Calu3 (cell line): ENCODE results near the gene PRR5. TPM values are rescaled to one million over a fixed set of nuclear protein-coding genes. Genes with fewer than 3 reads are reported as not detected.

Experiments used
- BruUV-seq: library from RNA; stranded (reverse); fragments of 400-500 nt; replicated peaks from 2 replicates; lab custom pipeline; 2021; lab: Mats Ljungman, UMichigan
- CTCF ChIA-PET: fragments of 300-600 bp; sonication (Branson Sonifier 250); formaldehyde crosslinking; loops from one replicate; lab custom pipeline; 2022; ENCODE audit warnings: antibody characterized with exemption; lab: Charles Lee
- DNase-seq: peaks from one replicate; pipeline ENCODE4 v3.0.0; 2022
- H3K27ac Mint-ChIP-seq: one replicate; pipeline ENCODE4 v1.8.0; 2022; ENCODE audit warnings: mixed read lengths; ENCODE audit not compliant: unreplicated experiment
- H3K27me3 Mint-ChIP-seq: one replicate; pipeline ENCODE4 v1.8.0; 2022; ENCODE audit warnings: mixed read lengths; ENCODE audit not compliant: unreplicated experiment
- H3K36me3 Mint-ChIP-seq: one replicate; pipeline ENCODE4 v1.8.0; 2022; ENCODE audit warnings: mild to moderate bottlenecking, moderate library complexity, mixed read lengths; ENCODE audit not compliant: insufficient read depth, unreplicated experiment
- H3K4me1 Mint-ChIP-seq: one replicate; pipeline ENCODE4 v1.8.0; 2022; ENCODE audit warnings: mild to moderate bottlenecking, low read depth, mixed read lengths; ENCODE audit not compliant: unreplicated experiment
- H3K4me3 Mint-ChIP-seq: one replicate; pipeline ENCODE4 v1.8.0; 2022; ENCODE audit warnings: mild to moderate bottlenecking, low read depth, moderate library complexity, mixed read lengths; ENCODE audit not compliant: unreplicated experiment
- H3K9me3 Mint-ChIP-seq: one replicate; pipeline ENCODE4 v1.8.0; 2022; ENCODE audit warnings: low read depth, mixed read lengths; ENCODE audit not compliant: unreplicated experiment
- intact Hi-C: fragments of 100-400 bp; cut with micrococcal nuclease; formaldehyde crosslinking; loops from one replicate; pipeline ENCODE4 v1.10.0; 2022; ENCODE audit not compliant: unreplicated experiment
- total RNA-seq: library from RNA; stranded (reverse); gene quantifications from 2 replicates; pipeline ENCODE4 v1.2.3, GENCODE V29; 2022
- TF ChIP-seq, protein P1 (sequence below): fragments of 200-600 bp; IDR thresholded peaks from one replicate; pipeline ENCODE4 v1.8.0; 2022; ENCODE audit warnings: antibody characterized with exemption; ENCODE audit not compliant: unreplicated experiment

The PRR5 gene
- total RNA-seq, 1 experiment from 2014 or later, result 12.5 TPM

DNA sequence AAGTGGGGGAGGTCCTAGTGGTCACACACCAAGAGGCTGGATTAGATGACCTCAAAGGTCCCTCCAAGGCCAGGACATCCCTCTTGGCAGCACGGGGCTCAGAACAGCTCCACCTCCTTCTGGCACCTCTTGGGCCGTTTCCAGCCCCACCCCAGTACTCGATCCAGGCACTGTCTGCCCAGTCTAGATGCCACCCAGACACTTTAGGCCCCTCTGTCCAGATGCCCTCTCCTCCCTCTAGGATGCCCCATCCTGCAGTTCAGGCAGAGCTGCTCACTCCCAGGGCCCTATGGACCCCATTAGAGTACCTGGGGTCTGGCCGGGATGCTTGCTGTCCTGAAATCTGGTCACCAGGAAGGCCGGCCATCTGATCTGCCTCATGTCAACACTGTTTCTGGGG, 34.7 kb upstream of the PRR5 start:
- no peaks in the 10 kb centered on the region for H3K4me1 Mint-ChIP-seq
- no peak overlapping the region for H3K27ac Mint-ChIP-seq
- BruUV-seq, result no TSS peak
- CTCF ChIA-PET, result no interaction called here
- no peak overlapping the region for H3K4me3 Mint-ChIP-seq
- DNase-seq, result no peak
- peaks cover 92% of the 10 kb centered on the region for H3K27me3 Mint-ChIP-seq
- intact Hi-C loops, result no loop called here
- peaks cover 5% of the 10 kb centered on the region for H3K36me3 Mint-ChIP-seq
- TF ChIP-seq, protein P1, sequence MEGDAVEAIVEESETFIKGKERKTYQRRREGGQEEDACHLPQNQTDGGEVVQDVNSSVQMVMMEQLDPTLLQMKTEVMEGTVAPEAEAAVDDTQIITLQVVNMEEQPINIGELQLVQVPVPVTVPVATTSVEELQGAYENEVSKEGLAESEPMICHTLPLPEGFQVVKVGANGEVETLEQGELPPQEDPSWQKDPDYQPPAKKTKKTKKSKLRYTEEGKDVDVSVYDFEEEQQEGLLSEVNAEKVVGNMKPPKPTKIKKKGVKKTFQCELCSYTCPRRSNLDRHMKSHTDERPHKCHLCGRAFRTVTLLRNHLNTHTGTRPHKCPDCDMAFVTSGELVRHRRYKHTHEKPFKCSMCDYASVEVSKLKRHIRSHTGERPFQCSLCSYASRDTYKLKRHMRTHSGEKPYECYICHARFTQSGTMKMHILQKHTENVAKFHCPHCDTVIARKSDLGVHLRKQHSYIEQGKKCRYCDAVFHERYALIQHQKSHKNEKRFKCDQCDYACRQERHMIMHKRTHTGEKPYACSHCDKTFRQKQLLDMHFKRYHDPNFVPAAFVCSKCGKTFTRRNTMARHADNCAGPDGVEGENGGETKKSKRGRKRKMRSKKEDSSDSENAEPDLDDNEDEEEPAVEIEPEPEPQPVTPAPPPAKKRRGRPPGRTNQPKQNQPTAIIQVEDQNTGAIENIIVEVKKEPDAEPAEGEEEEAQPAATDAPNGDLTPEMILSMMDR, result no peak
- H3K9me3 Mint-ChIP-seq, result no peaks in the 10 kb centered on the region

DNA sequence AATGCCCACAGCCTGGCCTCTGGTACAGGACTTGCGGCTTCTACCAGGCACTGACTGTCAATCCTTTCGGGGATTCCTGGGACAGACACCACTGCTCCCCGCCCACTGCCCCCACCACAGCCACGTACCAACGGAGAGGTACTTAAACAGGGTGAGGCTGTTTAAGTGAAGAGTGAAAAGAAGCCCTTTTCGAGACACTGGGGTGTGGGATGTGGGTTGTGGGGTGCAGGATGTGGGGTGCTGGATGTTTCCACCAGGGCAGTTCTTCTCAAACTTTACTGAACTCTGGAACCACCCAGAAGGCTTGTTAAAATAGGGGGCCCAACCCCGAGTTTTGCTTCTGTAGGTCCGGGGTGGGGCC, 34.2 kb upstream of the PRR5 start:
- intact Hi-C loops, result no loop called here
- Mint-ChIP-seq H3K4me3 (no peak overlapping the region), H3K27me3 (peaks cover 95% of the 10 kb centered on the region), H3K9me3 (no peaks in the 10 kb centered on the region), H3K4me1 (no peaks in the 10 kb centered on the region), H3K36me3 (peaks cover 5% of the 10 kb centered on the region), H3K27ac (no peak overlapping the region)
- no TSS peak for BruUV-seq
- CTCF ChIA-PET, result no interaction called here
- DNase-seq, result no peak
- TF ChIP-seq, protein P1, result no peak

DNA sequence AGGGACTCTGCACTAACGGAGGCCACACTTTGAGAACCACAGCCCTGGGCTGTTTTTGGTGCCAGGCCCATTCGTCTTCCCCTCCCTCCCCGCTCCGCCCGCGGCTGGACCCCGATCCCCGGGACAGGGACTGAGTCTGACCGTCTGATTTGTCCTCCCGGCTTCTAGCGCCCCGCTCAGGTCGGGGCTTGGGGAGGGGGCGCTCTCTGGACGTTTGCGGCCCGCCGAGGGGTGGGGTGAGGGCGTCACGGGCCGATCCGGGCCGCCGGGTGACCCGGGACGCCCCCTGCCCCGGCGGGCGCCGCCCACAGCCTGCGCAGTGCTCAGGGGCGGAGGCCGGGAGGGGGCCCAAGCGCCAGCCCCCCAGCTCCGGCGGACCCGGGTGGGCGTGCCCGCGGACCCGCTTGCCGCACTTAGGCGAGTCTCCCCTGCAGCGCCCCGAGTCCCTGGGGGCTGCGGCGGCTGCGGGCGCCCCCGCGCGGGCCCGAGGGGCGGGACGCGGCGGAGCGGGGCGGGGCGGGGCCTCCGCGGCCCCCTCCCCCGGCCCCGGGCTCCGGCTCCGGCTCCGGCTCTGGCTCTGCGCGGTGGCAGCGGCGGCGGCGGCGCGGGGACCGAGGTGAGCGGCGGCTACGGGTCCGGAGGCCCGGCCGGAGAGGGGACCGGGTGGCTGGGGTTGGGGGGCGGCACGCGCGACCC, 33.7 kb upstream of the PRR5 start:
- TF ChIP-seq, protein P1, result no peak
- Mint-ChIP-seq H3K4me1 (no peaks in the 10 kb centered on the region), H3K27ac (no peak overlapping the region), H3K36me3 (peaks cover 5% of the 10 kb centered on the region), H3K4me3 (peak overlapping the region; percentile 68), H3K27me3 (peaks cover 92% of the 10 kb centered on the region), H3K9me3 (no peaks in the 10 kb centered on the region)
- CTCF ChIA-PET, result no interaction called here
- intact Hi-C loops, result no loop called here
- no peak for DNase-seq
- BruUV-seq, result no TSS peak

DNA sequence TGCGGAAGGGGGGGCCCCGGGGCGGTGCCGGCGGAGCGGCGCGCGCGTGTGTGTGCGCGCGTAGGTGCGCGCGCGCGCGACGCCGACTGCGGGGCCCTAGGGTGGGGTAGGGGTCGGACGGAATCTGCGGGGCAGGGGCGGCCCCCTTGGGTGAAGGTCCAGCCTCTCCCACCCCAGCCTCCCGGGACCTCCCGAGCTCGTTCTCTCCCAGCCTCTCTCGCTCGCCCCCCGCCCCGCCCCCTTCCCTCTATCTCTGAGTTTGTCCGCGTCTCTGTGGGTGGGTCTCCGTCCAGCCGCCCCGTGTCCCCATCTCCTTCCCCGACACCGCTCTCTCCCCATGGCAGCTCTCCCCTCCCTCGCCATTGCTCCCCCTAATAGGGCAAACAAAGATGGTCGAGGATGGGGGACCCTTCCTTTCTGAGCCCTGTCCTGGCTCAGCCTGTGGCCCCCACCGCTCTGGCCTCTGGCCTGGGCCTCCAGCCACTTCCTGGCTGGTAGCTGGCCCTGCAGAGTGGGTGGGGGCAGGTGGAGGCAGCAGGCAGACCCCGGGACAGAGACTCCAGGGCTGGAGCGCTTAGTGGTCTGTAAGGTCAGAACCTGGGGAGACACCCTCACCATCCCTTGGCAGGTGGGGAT, 33.0 kb upstream of the PRR5 start:
- Mint-ChIP-seq H3K4me1 (no peaks in the 10 kb centered on the region), H3K9me3 (no peaks in the 10 kb centered on the region), H3K27me3 (peaks cover 92% of the 10 kb centered on the region), H3K27ac (no peak overlapping the region), H3K4me3 (peak overlapping the region; percentile 68), H3K36me3 (peaks cover 5% of the 10 kb centered on the region)
- TF ChIP-seq, protein P1, result no peak
- CTCF ChIA-PET, result interaction anchor here (0.5 kb wide), 1 partner anchor 410 kb away, joined by 4 read pairs; no protein-coding TSS in a partner anchor
- no peak for DNase-seq
- no TSS peak for BruUV-seq
- intact Hi-C loops, result no loop called here
